MCF 10A (cell line): ENCODE measurements around the gene CBX2. TPM values are rescaled to one million over a fixed set of nuclear protein-coding genes. Genes with fewer than 3 reads are reported as not detected.

Source experiments
- BruUV-seq: library from RNA; stranded (reverse); fragments of 400-500 nt; replicated peaks from 2 replicates; lab custom pipeline; 2021; lab: Mats Ljungman, UMichigan
- CTCF ChIA-PET: fragments of 300-600 bp; sonication (Branson Sonifier 250); formaldehyde crosslinking; extraction: SDS; loops from one replicate; lab custom pipeline; 2021; ENCODE audit warnings: antibody characterized with exemption, inconsistent platforms; lab: Yijun Ruan, JAX
- POLR2A ChIA-PET: fragments of 300-600, 350-650 bp; sonication (Branson Sonifier 250); formaldehyde crosslinking; extraction: SDS; loops from one replicate; lab custom pipeline; 2020; ENCODE audit warnings: antibody characterized with exemption, inconsistent platforms; lab: Yijun Ruan, JAX
- DNase-seq: peaks from one replicate; pipeline ENCODE4 v3.0.0-alpha.2; 2018; ENCODE audit not compliant: unreplicated experiment
- H3K27ac Mint-ChIP-seq: one replicate; pipeline ENCODE4 v1.8.0; 2022; ENCODE audit warnings: mild to moderate bottlenecking, low read depth, mixed read lengths; ENCODE audit not compliant: unreplicated experiment
- H3K27me3 Mint-ChIP-seq: one replicate; pipeline ENCODE4 v1.8.0; 2022; ENCODE audit warnings: mixed read lengths; ENCODE audit not compliant: insufficient read depth, unreplicated experiment
- H3K36me3 Mint-ChIP-seq: one replicate; pipeline ENCODE4 v1.8.0; 2022; ENCODE audit warnings: mild to moderate bottlenecking, moderate library complexity, mixed read lengths; ENCODE audit not compliant: insufficient read depth, unreplicated experiment
- H3K4me1 Mint-ChIP-seq: one replicate; pipeline ENCODE4 v1.8.0; 2022; ENCODE audit warnings: mixed read lengths; ENCODE audit not compliant: insufficient read depth, unreplicated experiment
- H3K4me3 Mint-ChIP-seq: one replicate; pipeline ENCODE4 v1.8.0; 2022; ENCODE audit warnings: mild to moderate bottlenecking, moderate library complexity, mixed read lengths; ENCODE audit not compliant: unreplicated experiment
- H3K9me3 Mint-ChIP-seq: one replicate; pipeline ENCODE4 v1.8.0; 2022; ENCODE audit warnings: mixed read lengths; ENCODE audit not compliant: unreplicated experiment
- intact Hi-C: fragments of 100-400 bp; cut with micrococcal nuclease; formaldehyde crosslinking; loops from 2 replicates; pipeline ENCODE4 v1.14.1; 2022
- total RNA-seq: library from RNA; stranded (reverse); gene quantifications from 2 replicates; pipeline ENCODE4 v1.2.3, GENCODE V29; 2022
- TF ChIP-seq, protein P1 (sequence below): fragments of 200-600 bp; IDR thresholded peaks from one replicate; pipeline ENCODE4 v1.8.0; 2022; ENCODE audit warnings: antibody characterized with exemption, mild to moderate bottlenecking; ENCODE audit not compliant: unreplicated experiment

The CBX2 gene
- total RNA-seq, 1 experiment from 2014 or later = 3.9 TPM

DNA sequence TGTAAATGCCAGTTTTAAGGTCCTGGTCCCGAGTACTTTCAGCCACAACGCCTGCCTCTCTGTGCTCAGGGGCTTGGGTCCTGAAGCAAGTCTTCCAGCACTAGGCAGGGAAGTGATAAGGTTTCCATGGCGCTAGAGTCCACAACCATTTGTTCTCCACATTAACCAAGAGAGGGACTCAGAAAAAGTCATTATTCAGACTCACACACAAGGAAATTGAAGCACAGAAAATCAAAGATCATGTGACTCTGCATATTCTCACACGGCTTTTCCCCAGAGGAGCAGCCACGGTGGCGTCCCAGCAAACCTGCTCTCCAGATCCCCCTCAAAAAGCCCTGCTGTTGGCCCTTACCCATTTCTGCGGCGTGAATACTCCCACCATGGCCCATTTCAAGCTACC, 37.5 kb upstream of the CBX2 start:
- Mint-ChIP-seq H3K36me3 (no peaks in the 10 kb centered on the region), H3K9me3 (no peaks in the 10 kb centered on the region), H3K27me3 (peaks cover 36% of the 10 kb centered on the region), H3K27ac (no peak overlapping the region), H3K4me3 (no peak overlapping the region), H3K4me1 (peaks cover 10% of the 10 kb centered on the region)
- intact Hi-C loops = loop anchor here (10.0 kb wide), 1 partner anchor 94 kb away; the partner anchor contains the start of gene CBX4
- no peak for DNase-seq
- no TSS peak for BruUV-seq
- POLR2A ChIA-PET = interaction anchor here (0.7 kb wide), 1 partner anchor 61 kb away, joined by 3 read pairs; no protein-coding TSS in a partner anchor
- CTCF ChIA-PET = interaction anchor here (0.7 to 2.1 kb wide), 13 partner anchors 13 to 266 kb away, joined by 3 to 18 read pairs (median 4); no protein-coding TSS in a partner anchor
- TF ChIP-seq, protein P1, sequence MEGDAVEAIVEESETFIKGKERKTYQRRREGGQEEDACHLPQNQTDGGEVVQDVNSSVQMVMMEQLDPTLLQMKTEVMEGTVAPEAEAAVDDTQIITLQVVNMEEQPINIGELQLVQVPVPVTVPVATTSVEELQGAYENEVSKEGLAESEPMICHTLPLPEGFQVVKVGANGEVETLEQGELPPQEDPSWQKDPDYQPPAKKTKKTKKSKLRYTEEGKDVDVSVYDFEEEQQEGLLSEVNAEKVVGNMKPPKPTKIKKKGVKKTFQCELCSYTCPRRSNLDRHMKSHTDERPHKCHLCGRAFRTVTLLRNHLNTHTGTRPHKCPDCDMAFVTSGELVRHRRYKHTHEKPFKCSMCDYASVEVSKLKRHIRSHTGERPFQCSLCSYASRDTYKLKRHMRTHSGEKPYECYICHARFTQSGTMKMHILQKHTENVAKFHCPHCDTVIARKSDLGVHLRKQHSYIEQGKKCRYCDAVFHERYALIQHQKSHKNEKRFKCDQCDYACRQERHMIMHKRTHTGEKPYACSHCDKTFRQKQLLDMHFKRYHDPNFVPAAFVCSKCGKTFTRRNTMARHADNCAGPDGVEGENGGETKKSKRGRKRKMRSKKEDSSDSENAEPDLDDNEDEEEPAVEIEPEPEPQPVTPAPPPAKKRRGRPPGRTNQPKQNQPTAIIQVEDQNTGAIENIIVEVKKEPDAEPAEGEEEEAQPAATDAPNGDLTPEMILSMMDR = no peak

DNA sequence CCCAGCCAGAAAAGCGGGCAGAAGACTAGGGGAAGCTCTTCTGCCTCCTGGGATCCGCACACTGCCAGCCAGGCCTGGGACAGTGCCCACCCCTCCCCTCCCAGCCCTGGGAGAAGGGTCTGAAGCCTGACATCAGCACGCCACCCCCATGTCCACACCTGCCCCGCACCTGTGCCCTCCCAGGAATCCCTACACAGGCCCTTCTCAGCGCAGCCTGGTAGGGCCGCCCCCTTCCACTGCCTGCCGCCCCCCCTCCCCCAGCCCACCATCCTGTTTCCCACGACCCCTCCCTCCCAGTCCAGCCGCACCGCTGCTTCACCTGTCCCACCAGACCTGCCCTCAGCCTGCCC, 36.6 kb upstream of the CBX2 start:
- BruUV-seq = no TSS peak
- DNase-seq = no peak
- CTCF ChIA-PET = interaction anchor here (0.6 to 2.1 kb wide), 17 partner anchors 8 to 1743 kb away, joined by 3 to 18 read pairs (median 4); no protein-coding TSS in a partner anchor
- peaks cover 10% of the 10 kb centered on the region for H3K4me1 Mint-ChIP-seq
- TF ChIP-seq, protein P1 = no peak
- H3K27ac Mint-ChIP-seq = no peak overlapping the region
- H3K27me3 Mint-ChIP-seq = peaks cover 30% of the 10 kb centered on the region
- no peaks in the 10 kb centered on the region for H3K36me3 Mint-ChIP-seq
- POLR2A ChIA-PET = no interaction called here
- intact Hi-C loops = loop anchor here (10.0 kb wide), 1 partner anchor 93 kb away; the partner anchor contains the start of gene CBX4
- no peaks in the 10 kb centered on the region for H3K9me3 Mint-ChIP-seq
- H3K4me3 Mint-ChIP-seq = no peak overlapping the region

DNA sequence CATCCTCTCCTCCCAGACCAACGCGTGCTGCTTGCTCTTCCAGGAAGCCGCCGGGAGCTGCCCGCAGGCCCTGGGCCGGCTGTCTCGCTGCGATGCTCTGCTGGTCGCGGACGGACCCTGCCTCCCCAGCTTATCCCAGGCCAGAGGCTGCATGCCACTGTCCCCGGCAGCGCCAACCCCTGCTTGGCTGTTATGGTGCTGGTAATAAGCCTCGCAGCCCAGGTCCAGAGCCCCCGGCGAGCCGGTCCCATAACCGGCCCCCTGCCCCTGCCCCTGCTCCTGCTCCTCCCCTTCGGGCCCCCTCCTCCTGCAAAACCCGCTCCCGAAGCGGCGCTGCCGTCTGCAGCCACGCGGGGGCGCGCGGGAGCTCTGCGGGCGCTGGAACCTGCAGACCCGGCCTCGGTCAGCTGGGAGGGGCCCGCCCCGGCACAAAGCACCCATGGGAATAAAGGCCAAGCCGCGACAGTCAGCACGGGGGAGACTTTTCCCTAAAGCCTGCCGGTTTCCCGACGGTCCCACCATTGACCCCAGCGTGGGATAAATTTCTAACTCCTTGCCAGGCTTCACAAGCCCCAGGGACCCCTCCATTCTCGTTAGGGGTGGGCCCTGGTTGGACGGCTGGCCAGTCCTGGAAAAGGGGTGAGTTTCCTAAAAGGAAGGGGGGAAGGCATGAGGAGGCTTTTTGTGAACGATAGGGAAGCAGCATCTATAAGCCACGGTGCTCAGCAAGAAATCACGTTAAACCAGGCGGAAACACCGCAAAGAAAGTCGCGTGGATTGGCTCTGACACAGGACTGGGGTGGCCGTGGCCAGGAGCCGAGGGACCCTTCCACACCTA, 36.0 kb upstream of the CBX2 start:
- BruUV-seq = no TSS peak
- Mint-ChIP-seq H3K36me3 (no peaks in the 10 kb centered on the region), H3K4me3 (no peak overlapping the region), H3K9me3 (no peaks in the 10 kb centered on the region), H3K27me3 (peaks cover 26% of the 10 kb centered on the region), H3K4me1 (peaks cover 10% of the 10 kb centered on the region), H3K27ac (no peak overlapping the region)
- TF ChIP-seq, protein P1 = peak; percentile 95
- ChIA-PET CTCF (interaction anchor here (0.6 to 2.1 kb wide), 22 partner anchors 9 to 1742 kb away, joined by 3 to 18 read pairs (median 4); no protein-coding TSS in a partner anchor), POLR2A (interaction anchor here (0.6 kb wide), 1 partner anchor 1311 kb away, joined by 3 read pairs; no protein-coding TSS in a partner anchor)
- DNase-seq = peak; percentile 57
- intact Hi-C loops = loop anchor here (1.0 to 10.0 kb wide), 3 partner anchors 35 to 174 kb away; partner anchors contain the start of gene CBX4

DNA sequence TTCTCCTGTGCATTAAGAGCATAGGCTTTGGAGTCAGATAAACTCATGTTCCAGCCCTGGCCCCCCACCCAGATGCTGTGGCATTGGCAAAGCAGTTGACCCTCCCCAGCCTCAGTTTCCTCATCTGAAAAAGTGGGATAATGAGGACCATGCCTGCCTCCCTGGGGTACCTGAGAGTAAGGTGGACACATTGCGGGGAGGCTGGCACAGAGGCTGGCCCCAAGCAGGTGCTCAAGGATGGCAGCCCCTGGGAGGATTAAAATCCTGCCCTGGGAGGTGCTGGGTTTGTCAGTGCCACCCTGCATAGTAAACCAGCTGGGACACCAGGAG, 35.4 kb upstream of the CBX2 start:
- POLR2A ChIA-PET = no interaction called here
- no peak overlapping the region for H3K27ac Mint-ChIP-seq
- TF ChIP-seq, protein P1 = no peak
- DNase-seq = no peak
- no peaks in the 10 kb centered on the region for H3K36me3 Mint-ChIP-seq
- peaks cover 26% of the 10 kb centered on the region for H3K27me3 Mint-ChIP-seq
- intact Hi-C loops = loop anchor here (1.0 to 10.0 kb wide), 3 partner anchors 34 to 174 kb away; partner anchors contain the start of gene CBX4
- no peak overlapping the region for H3K4me3 Mint-ChIP-seq
- BruUV-seq = no TSS peak
- CTCF ChIA-PET = interaction anchor here (0.6 to 2.1 kb wide), 6 partner anchors 32 to 173 kb away, joined by 3 to 18 read pairs (median 3); no protein-coding TSS in a partner anchor
- H3K4me1 Mint-ChIP-seq = peaks cover 10% of the 10 kb centered on the region
- no peaks in the 10 kb centered on the region for H3K9me3 Mint-ChIP-seq
